OCI-LY7 (cell line): ENCODE measurements around the gene P2RX5. TPM values are rescaled to one million over a fixed set of nuclear protein-coding genes. Genes with fewer than 3 reads are reported as not detected.

Source experiments
- BruUV-seq: library from RNA; stranded (reverse); fragments of 400-500 nt; replicated peaks from 2 replicates; lab custom pipeline; 2021; lab: Mats Ljungman, UMichigan
- CTCF ChIA-PET: fragments of 300-600 bp; sonication (Branson Sonifier 250); formaldehyde crosslinking; loops from one replicate; lab custom pipeline; 2022; ENCODE audit warnings: antibody characterized with exemption; ENCODE audit not compliant: unreplicated experiment; lab: Charles Lee
- POLR2A ChIA-PET: fragments of 300-600 bp; sonication (Branson Sonifier 250); formaldehyde crosslinking; loops from one replicate; lab custom pipeline; 2022; ENCODE audit warnings: antibody characterized with exemption; lab: Charles Lee
- DNase-seq: peaks from one replicate; pipeline ENCODE4 v3.0.0-alpha.2; 2015; ENCODE audit warnings: low spot score
- H2AFZ ChIP-seq: fragments of 200-600 bp; sonication (generic), shearing (Covaris generic); 2 replicates; pipeline ENCODE4 v1.6.1; 2014; ENCODE audit warnings: mild to moderate bottlenecking, antibody characterized with exemption, low read length, moderate library complexity
- H3K27ac ChIP-seq: fragments of 200-600 bp; sonication (generic); 2 replicates; pipeline ENCODE4 v1.5.1; 2014; ENCODE audit warnings: mixed run types, low read depth, mild to moderate bottlenecking, moderate library complexity, low read length, inconsistent platforms; ENCODE audit not compliant: poor library complexity, severe bottlenecking
- H3K36me3 ChIP-seq: fragments of 200-600 bp; sonication (generic); 2 replicates; pipeline ENCODE4 v1.6.1; 2014; ENCODE audit warnings: mild to moderate bottlenecking, antibody characterized with exemption, low read length, moderate library complexity, mixed read lengths; ENCODE audit not compliant: insufficient read depth
- H3K4me1 ChIP-seq: fragments of 200-600 bp; sonication (generic); 2 replicates; pipeline ENCODE4 v1.5.1; 2014; ENCODE audit warnings: mild to moderate bottlenecking, low read length; ENCODE audit not compliant: insufficient read depth, poor library complexity, severe bottlenecking
- H3K4me2 ChIP-seq: fragments of 200-600 bp; sonication (generic); 2 replicates; pipeline ENCODE4 v1.6.1; 2014; ENCODE audit warnings: mild to moderate bottlenecking, low read length
- H3K4me3 ChIP-seq: fragments of 200-600 bp; sonication (generic); 2 replicates; pipeline ENCODE4 v1.5.1; 2014; ENCODE audit warnings: mild to moderate bottlenecking, low read depth, low read length; ENCODE audit not compliant: poor library complexity, severe bottlenecking
- H3K79me2 ChIP-seq: fragments of 200-600 bp; sonication (generic); 2 replicates; pipeline ENCODE4 v1.6.1; 2016; ENCODE audit warnings: low read depth, mild to moderate bottlenecking, low read length, moderate library complexity, mixed read lengths; ENCODE audit not compliant: insufficient read depth
- H3K9me2 ChIP-seq: fragments of 200-600 bp; sonication (generic); 2 replicates; pipeline ENCODE4 v1.6.1; 2016; ENCODE audit warnings: mild to moderate bottlenecking, low read length, mixed read lengths; ENCODE audit not compliant: insufficient read depth
- H3K9me3 ChIP-seq: fragments of 200-600 bp; sonication (generic); 2 replicates; pipeline ENCODE4 v1.6.1; 2014; ENCODE audit warnings: mild to moderate bottlenecking, mixed run types, low read length, mixed read lengths
- H4K20me1 ChIP-seq: fragments of 200-600 bp; sonication (generic); 2 replicates; pipeline ENCODE4 v1.6.1; 2014; ENCODE audit warnings: mild to moderate bottlenecking, antibody characterized with exemption, low read length, moderate library complexity, mixed read lengths; ENCODE audit not compliant: insufficient read depth
- EZH2phosphoT487 ChIP-seq: fragments of 200-600 bp; sonication (generic); IDR thresholded peaks from 2 replicates; pipeline ENCODE4 v1.6.1; 2018; ENCODE audit warnings: low read depth, borderline replicate concordance, mild to moderate bottlenecking, mixed run types, antibody characterized with exemption, low read length, moderate library complexity, mixed read lengths
- intact Hi-C: fragments of 100-400 bp; cut with micrococcal nuclease; formaldehyde crosslinking; loops from one replicate; pipeline ENCODE4 v1.10.0; 2022; ENCODE audit not compliant: unreplicated experiment
- total RNA-seq, 2 experiments: library from RNA; depleted of rRNA in 1 of 2; stranded (reverse); fragments of >200 nt in 1 of 2; shearing (Covaris generic) in 1 of 2; gene quantifications; 2 replicates each; pipeline ENCODE4 v1.2.3, GENCODE V29; 2014 to 2022
- TF ChIP-seq, protein P1 (sequence below): fragments of 200-600 bp; sonication (generic); conservative IDR thresholded peaks from 2 replicates; pipeline ENCODE4 v1.5.1; 2014; ENCODE audit warnings: mild to moderate bottlenecking, antibody characterized with exemption, low read length, moderate library complexity, mixed read lengths

P2RX5 gene
- total RNA-seq, 2 experiments from 2014 or later = 150 to 195 TPM

DNA sequence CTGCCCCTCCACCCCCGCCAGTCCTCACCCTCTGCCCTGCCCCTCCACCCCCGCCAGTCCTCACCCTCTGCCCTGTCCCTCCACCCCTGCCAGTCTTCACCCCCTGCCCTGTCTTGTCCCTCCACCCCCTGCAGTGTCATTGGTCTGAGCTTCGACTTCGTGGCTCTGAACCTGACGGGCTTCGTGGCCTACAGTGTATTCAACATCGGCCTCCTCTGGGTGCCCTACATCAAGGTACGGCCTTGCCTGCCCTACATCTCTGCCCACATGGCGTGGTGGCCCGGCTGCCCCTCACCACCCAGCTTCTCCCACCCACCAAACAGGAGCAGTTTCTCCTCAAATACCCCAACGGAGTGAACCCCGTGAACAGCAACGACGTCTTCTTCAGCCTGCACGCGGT lies 39.6 kb downstream of the P2RX5 start:
- H3K9me3 ChIP-seq = no peaks in the 10 kb centered on the region
- H3K36me3 ChIP-seq = no peaks in the 10 kb centered on the region
- ChIA-PET CTCF (no interaction called here), POLR2A (interaction anchor here (0.7 kb wide), 1 partner anchor 11 kb away, joined by 3 read pairs; no protein-coding TSS in a partner anchor)
- TF ChIP-seq EZH2phosphoT487 = no peak
- H4K20me1 ChIP-seq = no peaks in the 10 kb centered on the region
- no peak overlapping the region for H2AFZ ChIP-seq
- no peaks in the 10 kb centered on the region for H3K9me2 ChIP-seq
- H3K79me2 ChIP-seq = no peaks in the 10 kb centered on the region
- no peaks in the 10 kb centered on the region for H3K4me1 ChIP-seq
- H3K4me3 ChIP-seq = no peak overlapping the region
- H3K27ac ChIP-seq = no peak overlapping the region
- no peak overlapping the region for H3K4me2 ChIP-seq
- no TSS peak for BruUV-seq
- DNase-seq = no peak
- intact Hi-C loops = no loop called here

- BruUV-seq = no TSS peak
Observed at GRCh38 chr17:3655766-3656165, 40.2 kb downstream of the P2RX5 start.

DNA sequence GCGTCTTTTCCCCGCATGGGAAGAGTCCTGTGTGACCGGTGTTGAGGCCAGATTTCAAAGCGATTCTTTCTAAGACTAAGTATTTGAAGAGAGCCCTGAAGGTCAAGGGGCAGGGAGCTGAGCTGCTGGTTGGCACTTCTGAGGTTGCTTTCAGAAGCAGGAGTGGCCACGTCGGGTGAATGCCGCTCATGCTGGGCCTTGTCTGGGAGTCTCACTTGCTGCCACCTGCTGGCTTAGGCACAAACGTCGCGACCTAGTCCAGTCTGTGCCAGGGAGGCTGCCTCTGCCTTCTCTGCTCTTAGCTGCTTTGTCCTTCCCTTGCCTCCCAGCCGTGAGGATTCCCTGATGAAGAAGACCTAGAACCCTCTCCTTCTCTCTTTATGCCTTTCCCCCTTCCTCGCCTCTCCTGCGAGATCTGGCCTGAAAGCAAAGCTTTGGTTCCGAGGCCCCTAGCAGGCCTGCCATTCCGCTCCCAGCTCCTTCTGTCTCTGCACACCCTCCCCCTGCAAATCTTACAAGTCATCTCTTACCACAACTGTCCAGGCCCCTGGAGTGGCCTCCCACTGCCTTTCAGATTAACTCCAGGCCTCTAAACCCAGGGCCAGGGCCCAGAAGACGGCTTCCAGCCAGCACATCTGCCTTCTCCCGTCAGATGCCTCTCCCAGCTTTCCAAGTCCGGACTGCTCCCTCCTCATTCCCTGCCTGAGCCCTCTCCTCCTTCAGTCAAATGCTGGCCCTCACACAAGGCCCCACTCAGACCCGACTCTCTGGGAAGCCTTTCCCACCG lies 48.0 kb downstream of the P2RX5 start:
- H3K36me3 ChIP-seq = peaks cover 7% of the 10 kb centered on the region; the same call in 1 of the 2 replicates
- BruUV-seq = no TSS peak
- no peak overlapping the region for H2AFZ ChIP-seq
- H4K20me1 ChIP-seq = no peaks in the 10 kb centered on the region
- intact Hi-C loops = loop anchor here (2.0 to 5.0 kb wide), 3 partner anchors 45 to 601 kb away; no protein-coding TSS in a partner anchor
- no peaks in the 10 kb centered on the region for H3K9me3 ChIP-seq
- ChIA-PET CTCF (no interaction called here), POLR2A (interaction anchor here (1.0 kb wide), 1 partner anchor 12 kb away, joined by 4 read pairs; the partner anchor contains the start of genes CTNS and SHPK)
- no peak overlapping the region for H3K4me3 ChIP-seq
- TF ChIP-seq, protein P1, sequence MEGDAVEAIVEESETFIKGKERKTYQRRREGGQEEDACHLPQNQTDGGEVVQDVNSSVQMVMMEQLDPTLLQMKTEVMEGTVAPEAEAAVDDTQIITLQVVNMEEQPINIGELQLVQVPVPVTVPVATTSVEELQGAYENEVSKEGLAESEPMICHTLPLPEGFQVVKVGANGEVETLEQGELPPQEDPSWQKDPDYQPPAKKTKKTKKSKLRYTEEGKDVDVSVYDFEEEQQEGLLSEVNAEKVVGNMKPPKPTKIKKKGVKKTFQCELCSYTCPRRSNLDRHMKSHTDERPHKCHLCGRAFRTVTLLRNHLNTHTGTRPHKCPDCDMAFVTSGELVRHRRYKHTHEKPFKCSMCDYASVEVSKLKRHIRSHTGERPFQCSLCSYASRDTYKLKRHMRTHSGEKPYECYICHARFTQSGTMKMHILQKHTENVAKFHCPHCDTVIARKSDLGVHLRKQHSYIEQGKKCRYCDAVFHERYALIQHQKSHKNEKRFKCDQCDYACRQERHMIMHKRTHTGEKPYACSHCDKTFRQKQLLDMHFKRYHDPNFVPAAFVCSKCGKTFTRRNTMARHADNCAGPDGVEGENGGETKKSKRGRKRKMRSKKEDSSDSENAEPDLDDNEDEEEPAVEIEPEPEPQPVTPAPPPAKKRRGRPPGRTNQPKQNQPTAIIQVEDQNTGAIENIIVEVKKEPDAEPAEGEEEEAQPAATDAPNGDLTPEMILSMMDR = peak; percentile 76
- no peak for TF ChIP-seq EZH2phosphoT487
- no peak overlapping the region for H3K4me2 ChIP-seq
- no peak overlapping the region for H3K27ac ChIP-seq
- H3K4me1 ChIP-seq = peaks cover 32% of the 10 kb centered on the region
- no peaks in the 10 kb centered on the region for H3K79me2 ChIP-seq
- H3K9me2 ChIP-seq = no peaks in the 10 kb centered on the region
- peak; percentile 78 for DNase-seq

More at GRCh38 chr17:3655766-3656165, 40.2 kb downstream of the P2RX5 start:
- Histone ChIP-seq H3K4me3 (no peak overlapping the region), H3K79me2 (no peaks in the 10 kb centered on the region), H3K9me2 (no peaks in the 10 kb centered on the region), H3K4me2 (no peak overlapping the region), H3K36me3 (no peaks in the 10 kb centered on the region), H3K27ac (no peak overlapping the region), H3K4me1 (no peaks in the 10 kb centered on the region), H2AFZ (no peak overlapping the region), H4K20me1 (no peaks in the 10 kb centered on the region), H3K9me3 (no peaks in the 10 kb centered on the region)
- CTCF ChIA-PET = no interaction called here
- POLR2A ChIA-PET = no interaction called here
- DNase-seq = no peak
- intact Hi-C loops = no loop called here
- TF ChIP-seq EZH2phosphoT487 = no peak
- TF ChIP-seq, protein P1 = no peak
